ENCODE data around the gene MT1F.
A peak's percentile ranks its signal among the peaks of the same experiment; 100 is the strongest.

DNA sequence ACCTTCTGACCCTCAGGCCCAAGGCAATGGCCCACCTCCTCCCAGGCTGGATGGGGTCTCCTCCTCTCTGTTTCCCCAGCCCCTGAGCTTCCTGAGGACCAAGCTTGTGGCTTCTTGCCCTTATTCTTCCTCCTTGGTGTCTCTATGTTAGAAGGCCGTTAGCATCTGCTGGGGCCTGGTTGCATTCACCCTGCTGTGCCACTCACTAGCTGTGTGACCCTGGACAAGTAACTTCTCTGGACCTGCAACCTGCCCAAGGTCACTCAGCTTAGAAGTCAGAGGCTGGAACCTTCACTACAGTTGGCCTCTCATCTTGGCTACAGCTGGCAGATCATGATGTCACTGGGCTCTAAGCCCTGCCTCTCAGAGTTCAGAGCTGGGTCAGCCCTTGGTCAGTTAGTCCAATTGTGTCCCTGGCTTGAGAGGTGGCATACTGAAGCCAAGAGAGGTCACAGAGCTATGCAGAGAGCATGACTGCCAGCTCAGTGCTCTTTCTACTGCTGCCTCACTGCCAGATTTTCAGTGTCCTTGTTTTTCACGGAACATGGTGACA is 46.4 kb upstream of the MT1F start:
- TF ChIP-seq, protein P1, sequence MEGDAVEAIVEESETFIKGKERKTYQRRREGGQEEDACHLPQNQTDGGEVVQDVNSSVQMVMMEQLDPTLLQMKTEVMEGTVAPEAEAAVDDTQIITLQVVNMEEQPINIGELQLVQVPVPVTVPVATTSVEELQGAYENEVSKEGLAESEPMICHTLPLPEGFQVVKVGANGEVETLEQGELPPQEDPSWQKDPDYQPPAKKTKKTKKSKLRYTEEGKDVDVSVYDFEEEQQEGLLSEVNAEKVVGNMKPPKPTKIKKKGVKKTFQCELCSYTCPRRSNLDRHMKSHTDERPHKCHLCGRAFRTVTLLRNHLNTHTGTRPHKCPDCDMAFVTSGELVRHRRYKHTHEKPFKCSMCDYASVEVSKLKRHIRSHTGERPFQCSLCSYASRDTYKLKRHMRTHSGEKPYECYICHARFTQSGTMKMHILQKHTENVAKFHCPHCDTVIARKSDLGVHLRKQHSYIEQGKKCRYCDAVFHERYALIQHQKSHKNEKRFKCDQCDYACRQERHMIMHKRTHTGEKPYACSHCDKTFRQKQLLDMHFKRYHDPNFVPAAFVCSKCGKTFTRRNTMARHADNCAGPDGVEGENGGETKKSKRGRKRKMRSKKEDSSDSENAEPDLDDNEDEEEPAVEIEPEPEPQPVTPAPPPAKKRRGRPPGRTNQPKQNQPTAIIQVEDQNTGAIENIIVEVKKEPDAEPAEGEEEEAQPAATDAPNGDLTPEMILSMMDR (IDR thresholded peaks at IDR 0.05) = no peak
- peak; percentile 66 for TF ChIP-seq POLR2A (IDR thresholded peaks at IDR 0.05)

Measured in right lobe of liver (tissue), 4 donors.